Inferior parietal cortex (tissue), 1 donor: ENCODE results near the gene GLIPR1L2.
A peak's percentile ranks its signal among the peaks of the same experiment; 100 is the strongest.
"Not testable (repeated sequence)": the region's sequence is repeated elsewhere in the genome, so short reads cannot be mapped to it uniquely, and the experiment has no call there.

Source experiments
- DNase-seq: peaks from one replicate; pipeline ENCODE4 v3.0.0-alpha.2; 2016; ENCODE audit errors: extremely low spot score

Gene GLIPR1L2

DNA sequence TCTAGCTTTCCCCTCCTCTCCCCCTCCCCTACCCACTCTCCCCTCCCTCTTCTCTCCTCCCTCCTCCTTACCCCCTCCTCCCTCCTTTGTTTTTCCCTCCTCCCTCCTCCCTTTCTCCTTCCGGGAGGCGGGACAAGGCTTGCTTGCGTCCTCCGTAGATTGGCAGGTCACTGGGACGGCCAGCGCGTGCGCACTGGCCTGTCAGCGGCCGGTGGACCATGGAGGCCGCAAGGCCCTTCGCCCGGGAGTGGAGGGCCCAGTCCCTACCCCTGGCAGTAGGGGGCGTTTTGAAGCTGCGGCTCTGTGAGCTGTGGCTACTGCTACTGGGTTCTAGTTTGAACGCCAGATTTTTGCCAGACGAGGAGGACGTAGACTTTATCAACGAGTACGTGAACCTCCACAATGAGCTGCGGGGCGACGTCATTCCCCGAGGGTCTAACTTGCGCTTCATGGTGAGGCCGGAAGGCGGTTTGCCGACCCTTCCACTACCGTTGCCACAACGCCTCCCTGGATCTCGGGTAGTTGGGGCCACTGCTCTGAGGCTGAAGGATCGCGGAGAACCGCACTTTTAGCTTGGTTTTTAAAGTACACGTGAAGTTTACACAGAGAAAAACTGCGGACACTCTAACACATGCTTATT, at the start of gene GLIPR1L2:
Gene GLIPR1L2, plus strand, starts transcription at position 191 of the 640 bp plus-strand sequence. Its CDS starts 28 bp downstream, at position 219.
- peak; percentile 98 for DNase-seq

DNA sequence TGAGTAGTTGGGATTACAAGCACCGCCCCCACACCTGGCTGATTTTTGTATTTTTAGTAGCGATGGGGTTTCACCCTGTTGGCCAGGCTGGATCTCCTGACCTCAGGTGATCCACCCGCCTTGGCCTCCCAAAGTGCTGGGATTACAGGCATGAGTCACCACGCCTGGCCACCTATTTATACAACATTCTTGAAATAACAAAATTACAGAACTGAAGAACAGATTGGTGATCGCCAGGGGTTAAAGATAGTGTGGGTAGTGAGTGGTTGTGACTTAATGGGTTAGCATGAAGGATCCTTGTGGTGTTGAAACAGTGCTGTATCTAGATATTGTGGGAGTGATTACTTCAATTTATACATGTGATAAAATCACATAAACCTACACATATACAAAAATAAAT, 49.0 kb upstream of the GLIPR1L2 start:
- DNase-seq: no peak

DNA sequence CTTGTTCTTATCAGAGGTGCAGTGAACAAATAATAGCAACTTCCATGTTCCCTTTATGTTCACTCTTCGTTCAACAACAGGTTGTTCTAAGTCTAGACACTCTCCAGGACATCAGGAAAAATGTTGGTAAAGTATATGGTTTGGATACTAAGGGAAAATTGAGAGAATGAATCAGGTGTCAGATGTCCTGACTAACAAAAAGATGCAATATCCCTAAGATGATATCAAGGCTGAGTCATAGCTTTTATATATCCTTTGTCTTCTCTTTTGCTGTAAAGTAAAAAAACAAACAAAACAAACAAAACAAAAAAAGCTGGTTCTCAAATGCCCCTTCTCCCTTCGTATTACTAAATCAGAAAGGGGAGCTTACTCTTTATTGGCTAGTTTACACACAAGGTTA, 45.4 kb upstream of the GLIPR1L2 start:
- DNase-seq: no peak

DNA sequence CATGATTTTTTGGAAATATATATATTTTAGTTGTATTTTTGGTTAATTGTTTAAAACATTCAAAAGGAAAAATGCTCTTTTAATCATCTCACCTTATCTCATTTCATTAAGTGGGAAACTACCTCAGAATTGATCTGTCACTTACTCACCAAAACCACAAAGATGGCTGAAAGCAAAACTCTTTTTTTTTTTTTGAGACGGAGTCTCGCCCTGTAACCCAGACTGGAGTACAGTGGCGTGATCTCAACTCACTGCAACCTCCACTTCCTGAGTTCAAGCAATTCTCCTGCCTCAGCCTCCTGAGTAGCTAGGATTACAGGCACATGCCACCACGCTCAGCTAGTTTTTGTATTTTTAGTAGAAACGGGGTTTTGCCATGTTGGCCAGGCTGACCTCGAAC, 44.7 kb upstream of the GLIPR1L2 start:
- DNase-seq: not testable (repeated sequence)

- DNase-seq: no peak
These were observed 40.9 kb upstream of the GLIPR1L2 start for GRCh38 chr12:75349946-75350345.

GRCh38 chr12:75350413-75350812, 40.5 kb upstream of the GLIPR1L2 start:
- no peak for DNase-seq

DNA sequence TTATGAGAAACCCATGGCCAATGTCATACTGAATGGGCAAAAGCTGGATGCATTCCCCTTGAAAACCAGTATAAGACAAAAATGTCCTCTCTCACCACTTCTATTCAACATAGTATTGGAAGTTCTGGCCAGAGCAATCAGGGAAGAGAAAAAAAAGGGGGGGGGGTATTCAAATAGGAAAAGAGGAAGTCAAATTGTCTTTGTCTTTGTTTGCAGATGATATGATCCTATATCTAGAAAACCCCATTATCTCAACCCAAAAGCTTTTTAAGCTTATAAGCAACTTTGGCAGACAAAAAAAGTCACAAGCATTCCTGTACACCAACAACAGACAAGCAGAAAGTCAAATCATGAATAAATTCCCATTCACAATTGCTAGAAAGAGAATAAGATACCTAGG, 36.9 kb upstream of the GLIPR1L2 start:
- no peak for DNase-seq

- no peak for DNase-seq
These were observed 30.0 kb upstream of the GLIPR1L2 start for GRCh38 chr12:75360920-75361319.

GRCh38 chr12:75361408-75361807, 29.5 kb upstream of the GLIPR1L2 start:
- no peak for DNase-seq

GRCh38 chr12:75364919-75365318, 26.0 kb upstream of the GLIPR1L2 start:
- no peak for DNase-seq

- no peak for DNase-seq
These were observed 24.3 kb upstream of the GLIPR1L2 start for GRCh38 chr12:75366629-75367028.

- DNase-seq: no peak
These were observed 15.9 kb upstream of the GLIPR1L2 start for GRCh38 chr12:75374971-75375370.

- DNase-seq: peak; percentile 33
These were observed 12.5 kb upstream of the GLIPR1L2 start for GRCh38 chr12:75378354-75378753.

GRCh38 chr12:75389061-75389460, 1.8 kb upstream of the GLIPR1L2 start:
- no peak for DNase-seq

GRCh38 chr12:75389706-75390105, 1.2 kb upstream of the GLIPR1L2 start:
- DNase-seq: no peak

GRCh38 chr12:75390156-75390898, 562 bp upstream of the GLIPR1L2 start:
- peak; percentile 40 for DNase-seq

DNA sequence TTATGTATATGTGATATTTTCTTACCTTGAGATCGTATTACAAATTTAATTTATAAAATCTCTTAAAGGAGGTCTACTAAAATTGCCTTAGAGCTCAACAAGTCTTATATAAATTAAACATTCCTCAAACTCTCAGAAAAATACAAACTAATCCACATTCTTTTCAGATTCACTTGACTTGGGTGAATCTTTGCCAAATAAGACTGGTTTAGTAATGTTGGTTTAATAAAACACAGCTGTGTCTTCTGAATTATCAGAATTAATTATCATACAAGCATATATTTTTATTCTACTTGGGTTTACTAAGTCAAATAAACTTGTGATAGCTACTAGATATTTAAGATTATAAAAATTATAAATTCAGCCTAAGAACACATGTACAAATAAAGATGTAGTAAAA, 13.3 kb downstream of the GLIPR1L2 start:
- no peak for DNase-seq

DNA sequence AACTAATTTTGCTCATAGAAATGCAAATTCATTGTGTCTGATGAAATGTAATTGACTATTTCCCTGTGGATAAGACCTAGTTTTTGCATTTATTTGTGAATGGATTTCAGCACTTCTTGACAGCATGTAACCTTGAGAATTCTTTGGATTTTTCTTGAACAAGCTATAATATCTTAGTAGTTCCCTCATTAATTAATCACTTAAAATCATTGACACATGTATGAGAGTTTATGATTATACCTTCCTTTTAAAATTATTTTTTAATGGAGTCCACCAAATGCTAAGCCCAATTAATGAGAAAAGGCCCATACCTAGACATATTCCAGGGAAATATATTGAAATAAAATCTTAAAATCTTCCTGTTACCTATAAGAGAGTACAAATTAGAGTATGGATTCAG, 16.8 kb downstream of the GLIPR1L2 start:
- no peak for DNase-seq

- DNase-seq: no peak
These were observed 18.9 kb downstream of the GLIPR1L2 start for GRCh38 chr12:75409830-75410229.

DNA sequence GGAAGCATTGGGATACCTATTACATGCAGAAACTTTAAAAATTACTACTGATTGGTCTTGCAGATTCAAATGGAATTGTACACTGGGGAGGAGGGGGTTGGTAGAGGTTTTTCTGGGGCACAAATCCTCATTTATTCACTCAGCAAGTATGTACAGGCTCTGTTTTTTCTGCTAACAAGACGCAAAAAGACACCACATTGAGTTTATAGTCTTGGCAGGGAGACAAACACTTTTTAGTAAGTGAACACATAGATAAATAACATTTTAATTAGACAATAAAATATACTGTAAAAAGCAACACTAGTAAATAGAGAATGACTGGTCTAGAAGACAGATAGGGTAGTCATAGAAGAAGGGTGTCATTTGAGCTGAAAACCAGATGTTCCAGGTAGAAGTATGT, 23.8 kb downstream of the GLIPR1L2 start:
- no peak for DNase-seq

GRCh38 chr12:75419841-75420240, 29.0 kb downstream of the GLIPR1L2 start:
- DNase-seq: no peak

DNA sequence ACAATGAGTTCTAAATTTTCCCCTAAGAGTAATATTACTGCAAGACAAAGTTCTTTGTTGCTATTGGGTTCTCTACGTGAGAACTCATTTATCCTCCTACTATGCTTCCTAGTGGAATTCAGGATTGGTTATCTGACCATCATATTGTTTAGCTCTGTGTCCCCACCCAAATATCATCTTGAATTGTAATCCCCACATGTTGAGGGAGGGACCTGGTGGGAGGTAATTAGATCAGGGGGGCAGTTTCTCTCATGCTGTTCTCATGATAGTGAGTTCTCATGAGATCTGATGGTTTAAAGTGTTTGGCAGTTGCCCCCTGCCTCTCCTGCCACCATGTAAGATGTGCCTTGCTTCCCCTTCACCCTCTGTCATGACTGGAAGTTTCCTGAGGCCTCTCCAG, 36.6 kb downstream of the GLIPR1L2 start:
- DNase-seq: no peak

DNA sequence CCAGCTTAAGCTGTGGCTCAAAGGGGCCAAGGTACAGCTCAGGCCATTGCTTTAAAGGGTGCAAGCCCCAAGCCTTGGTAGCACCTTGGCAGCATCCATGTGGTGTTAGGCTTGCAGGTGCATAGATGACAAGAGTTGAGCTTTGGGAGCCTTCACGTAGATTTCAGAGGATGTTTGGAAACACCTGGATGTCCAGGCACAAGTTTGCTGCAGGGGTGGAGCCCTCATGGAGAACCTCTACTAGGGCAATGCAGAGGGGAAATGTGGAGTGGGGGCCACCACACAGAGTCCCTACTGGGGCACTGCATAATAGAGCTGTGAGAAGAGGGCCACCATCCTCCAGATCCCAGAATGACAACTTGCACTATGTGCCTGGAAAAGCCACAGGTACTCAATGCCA, 37.9 kb downstream of the GLIPR1L2 start:
- no peak for DNase-seq

DNA sequence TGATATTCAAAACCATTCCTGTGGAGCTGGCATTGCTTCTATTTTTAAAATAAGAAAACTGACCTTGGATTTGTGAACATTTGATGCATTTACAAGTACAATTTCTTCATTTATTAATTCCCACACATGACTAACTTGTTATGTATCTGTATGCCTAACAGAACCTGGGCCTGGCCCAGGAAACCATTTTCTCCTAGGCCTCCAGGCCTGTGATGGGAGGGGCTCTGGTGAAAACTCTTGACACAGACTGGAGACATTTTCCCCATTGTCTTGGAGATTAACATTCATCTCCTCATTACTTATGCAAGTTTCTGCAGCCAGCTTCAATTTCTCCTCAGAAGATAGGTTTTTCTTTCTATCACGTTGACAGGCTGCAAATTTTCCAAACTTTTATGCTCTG, 42.0 kb downstream of the GLIPR1L2 start:
- no peak for DNase-seq
